Activated naive CD4-positive, alpha-beta T cell treated with anti-CD3 and anti-CD28 coated beads, Interleukin-2, amount 10 ng/mL, durations not matched to agents 7 days and 5 days (primary cell): ENCODE measurements around the gene CCDC192.

ENCODE experiments used
- CTCF ChIA-PET: fragments of 350-600 bp; sonication (Branson Sonifier 250); formaldehyde crosslinking; loops from one replicate; lab custom pipeline; 2021; ENCODE audit warnings: antibody characterized with exemption; lab: Charles Lee
- DNase-seq: peaks from one replicate; pipeline ENCODE4 v3.0.0-alpha.2; 2020
- H3K27ac Mint-ChIP-seq: one replicate; pipeline ENCODE4 v1.8.0; 2021; ENCODE audit warnings: mild to moderate bottlenecking, moderate library complexity, mixed read lengths
- H3K27me3 Mint-ChIP-seq: one replicate; pipeline ENCODE4 v1.8.0; 2021; ENCODE audit warnings: mild to moderate bottlenecking, mixed read lengths
- H3K36me3 Mint-ChIP-seq: one replicate; pipeline ENCODE4 v1.8.0; 2021; ENCODE audit warnings: mixed read lengths
- H3K4me1 Mint-ChIP-seq: one replicate; pipeline ENCODE4 v1.8.0; 2021; ENCODE audit warnings: mixed read lengths
- H3K4me3 Mint-ChIP-seq: one replicate; pipeline ENCODE4 v1.8.0; 2021; ENCODE audit warnings: mild to moderate bottlenecking, moderate library complexity, mixed read lengths
- H3K9me3 Mint-ChIP-seq: one replicate; pipeline ENCODE4 v1.8.0; 2021; ENCODE audit warnings: mixed read lengths

The CCDC192 gene

DNA sequence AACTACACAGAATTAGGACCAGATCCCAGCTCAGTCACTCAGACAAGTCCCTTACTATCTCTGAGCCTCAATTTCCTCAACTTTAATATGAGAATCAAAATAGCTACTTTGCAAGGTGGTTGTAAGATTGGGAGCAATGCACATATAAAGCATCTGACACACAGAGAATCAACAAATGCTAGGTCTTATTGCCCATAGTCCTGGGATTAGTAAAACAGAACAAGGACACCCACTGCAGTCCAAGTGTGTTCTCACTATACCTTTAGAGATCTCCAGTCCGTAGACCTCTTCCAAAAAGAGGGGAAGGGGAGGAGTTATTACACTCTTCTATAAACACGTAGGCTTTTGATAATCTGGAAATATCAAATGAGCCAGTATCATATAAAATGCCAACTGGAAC lies 190.0 kb downstream of the CCDC192 start:
- H3K27ac Mint-ChIP-seq, result no peak overlapping the region
- CTCF ChIA-PET, result interaction anchor here (1.0 kb wide), 1 partner anchor 256 kb away, joined by 3 read pairs; no protein-coding TSS in a partner anchor
- H3K36me3 Mint-ChIP-seq, result no peaks in the 10 kb centered on the region
- no peak overlapping the region for H3K4me3 Mint-ChIP-seq
- no peaks in the 10 kb centered on the region for H3K9me3 Mint-ChIP-seq
- no peak for DNase-seq
- H3K27me3 Mint-ChIP-seq, result no peaks in the 10 kb centered on the region
- no peaks in the 10 kb centered on the region for H3K4me1 Mint-ChIP-seq

- DNase-seq, result no peak
- H3K4me3 Mint-ChIP-seq, result no peak overlapping the region
- H3K27me3 Mint-ChIP-seq, result no peaks in the 10 kb centered on the region
- H3K9me3 Mint-ChIP-seq, result no peaks in the 10 kb centered on the region
- H3K4me1 Mint-ChIP-seq, result no peaks in the 10 kb centered on the region
- H3K27ac Mint-ChIP-seq, result no peak overlapping the region
- H3K36me3 Mint-ChIP-seq, result no peaks in the 10 kb centered on the region
- CTCF ChIA-PET, result interaction anchor here (1.0 kb wide), 1 partner anchor 255 kb away, joined by 3 read pairs; no protein-coding TSS in a partner anchor
Measured at GRCh38 chr5:127894461-127894860, 191.3 kb downstream of the CCDC192 start.

DNA sequence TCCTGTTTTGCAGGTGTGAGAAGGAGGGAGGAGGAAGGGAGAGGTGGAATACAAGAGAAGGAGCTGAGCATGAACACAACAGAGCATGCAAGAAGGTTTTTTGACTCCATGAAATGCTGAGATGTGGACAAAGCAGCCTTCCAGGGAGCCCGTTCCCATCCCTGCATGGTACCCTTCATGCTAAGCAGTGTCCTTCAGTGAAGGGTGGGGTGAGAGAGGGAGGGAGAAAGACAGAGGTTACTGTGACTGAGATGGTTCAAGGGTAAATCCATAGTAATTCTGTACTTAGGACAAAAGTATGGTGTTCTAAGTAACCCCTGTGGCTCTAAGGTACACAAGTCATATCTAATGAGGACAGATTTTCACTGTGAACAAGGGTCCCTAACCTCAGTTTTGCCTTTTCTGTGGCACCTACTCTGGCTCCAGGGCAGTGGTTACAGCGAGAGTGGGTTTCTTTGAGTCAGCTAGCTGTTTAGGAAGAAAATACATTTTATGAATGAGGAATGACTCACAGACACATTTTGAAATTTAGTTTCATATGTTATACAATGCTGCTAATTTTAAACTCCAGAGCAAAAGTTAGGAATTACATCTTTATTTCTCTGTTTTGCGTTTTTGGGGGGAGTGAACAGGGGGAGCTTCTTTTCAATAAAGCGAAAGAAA lies 195.5 kb downstream of the CCDC192 start:
- DNase-seq, result no peak
- no peak overlapping the region for H3K27ac Mint-ChIP-seq
- no peaks in the 10 kb centered on the region for H3K36me3 Mint-ChIP-seq
- H3K27me3 Mint-ChIP-seq, result no peaks in the 10 kb centered on the region
- H3K9me3 Mint-ChIP-seq, result no peaks in the 10 kb centered on the region
- H3K4me3 Mint-ChIP-seq, result no peak overlapping the region
- CTCF ChIA-PET, result interaction anchor here (0.9 kb wide), 1 partner anchor 142 kb away, joined by 3 read pairs; no protein-coding TSS in a partner anchor
- H3K4me1 Mint-ChIP-seq, result no peaks in the 10 kb centered on the region

GRCh38 chr5:127899214-127899610 lies 196.0 kb downstream of the CCDC192 start:
- Mint-ChIP-seq H3K9me3 (no peaks in the 10 kb centered on the region), H3K27me3 (no peaks in the 10 kb centered on the region), H3K4me3 (no peak overlapping the region), H3K36me3 (no peaks in the 10 kb centered on the region), H3K4me1 (no peaks in the 10 kb centered on the region), H3K27ac (no peak overlapping the region)
- CTCF ChIA-PET, result interaction anchor here (0.9 kb wide), 1 partner anchor 142 kb away, joined by 3 read pairs; no protein-coding TSS in a partner anchor
- DNase-seq, result no peak

- CTCF ChIA-PET, result no interaction called here
- Mint-ChIP-seq H3K4me3 (no peak overlapping the region), H3K9me3 (no peaks in the 10 kb centered on the region), H3K27ac (no peak overlapping the region), H3K27me3 (no peaks in the 10 kb centered on the region), H3K4me1 (no peaks in the 10 kb centered on the region), H3K36me3 (no peaks in the 10 kb centered on the region)
- DNase-seq, result no peak
Measured at GRCh38 chr5:127906562-127907204, 203.5 kb downstream of the CCDC192 start.

- CTCF ChIA-PET, result no interaction called here
- Mint-ChIP-seq H3K27ac (no peak overlapping the region), H3K9me3 (no peaks in the 10 kb centered on the region), H3K4me1 (no peaks in the 10 kb centered on the region), H3K27me3 (no peaks in the 10 kb centered on the region), H3K4me3 (no peak overlapping the region), H3K36me3 (no peaks in the 10 kb centered on the region)
- no peak for DNase-seq
Measured at GRCh38 chr5:127907907-127908306, 204.7 kb downstream of the CCDC192 start.

- H3K4me3 Mint-ChIP-seq, result no peak overlapping the region
- no peaks in the 10 kb centered on the region for H3K27me3 Mint-ChIP-seq
- DNase-seq, result no peak
- H3K4me1 Mint-ChIP-seq, result no peaks in the 10 kb centered on the region
- H3K9me3 Mint-ChIP-seq, result no peaks in the 10 kb centered on the region
- no peak overlapping the region for H3K27ac Mint-ChIP-seq
- CTCF ChIA-PET, result interaction anchor here (0.8 to 1.7 kb wide), 4 partner anchors 9 to 292 kb away, joined by 3 to 5 read pairs (median 4); no protein-coding TSS in a partner anchor
- no peaks in the 10 kb centered on the region for H3K36me3 Mint-ChIP-seq
Measured at GRCh38 chr5:127909066-127909465, 205.9 kb downstream of the CCDC192 start.

GRCh38 chr5:127909821-127910220 lies 206.6 kb downstream of the CCDC192 start:
- Mint-ChIP-seq H3K9me3 (no peaks in the 10 kb centered on the region), H3K27ac (no peak overlapping the region), H3K4me1 (no peaks in the 10 kb centered on the region), H3K36me3 (no peaks in the 10 kb centered on the region), H3K27me3 (no peaks in the 10 kb centered on the region), H3K4me3 (no peak overlapping the region)
- CTCF ChIA-PET, result interaction anchor here (0.6 to 1.7 kb wide), 2 partner anchors 131 to 292 kb away, joined by 5 read pairs; no protein-coding TSS in a partner anchor
- DNase-seq, result no peak

DNA sequence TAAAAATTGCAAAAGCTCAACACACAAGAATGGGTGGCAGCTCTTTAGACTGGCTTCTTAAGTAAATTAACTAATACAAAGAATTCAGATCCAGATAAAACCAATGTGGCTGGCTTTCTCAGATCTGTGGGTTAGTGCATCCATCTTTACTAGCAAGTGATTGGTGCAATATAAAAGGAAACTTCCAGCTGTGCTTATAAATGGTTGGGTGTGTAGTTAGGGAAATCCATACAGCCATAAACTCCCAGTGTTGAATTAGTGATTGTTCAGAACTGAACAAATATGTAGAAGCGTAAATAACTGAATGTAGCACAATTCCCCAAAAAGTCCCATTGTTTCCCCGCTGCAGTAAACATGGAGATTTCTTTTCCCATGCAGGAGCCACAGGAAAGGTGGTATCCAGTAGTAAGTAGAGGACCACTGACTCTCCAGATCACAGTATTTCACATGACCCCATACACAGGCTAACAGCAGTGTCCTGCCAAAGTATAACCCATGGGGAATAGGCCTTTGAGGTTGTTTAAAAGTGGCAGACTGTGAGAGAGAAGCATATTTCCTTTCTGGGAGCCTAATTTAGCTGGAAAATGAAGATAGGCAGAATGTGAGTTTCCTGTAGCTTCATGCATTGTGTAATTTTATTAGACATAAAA lies 207.2 kb downstream of the CCDC192 start:
- no peak overlapping the region for H3K4me3 Mint-ChIP-seq
- CTCF ChIA-PET, result interaction anchor here (1.7 kb wide), 1 partner anchor 291 kb away, joined by 5 read pairs; no protein-coding TSS in a partner anchor
- no peaks in the 10 kb centered on the region for H3K9me3 Mint-ChIP-seq
- H3K27ac Mint-ChIP-seq, result no peak overlapping the region
- no peak for DNase-seq
- no peaks in the 10 kb centered on the region for H3K36me3 Mint-ChIP-seq
- no peaks in the 10 kb centered on the region for H3K4me1 Mint-ChIP-seq
- no peaks in the 10 kb centered on the region for H3K27me3 Mint-ChIP-seq

DNA sequence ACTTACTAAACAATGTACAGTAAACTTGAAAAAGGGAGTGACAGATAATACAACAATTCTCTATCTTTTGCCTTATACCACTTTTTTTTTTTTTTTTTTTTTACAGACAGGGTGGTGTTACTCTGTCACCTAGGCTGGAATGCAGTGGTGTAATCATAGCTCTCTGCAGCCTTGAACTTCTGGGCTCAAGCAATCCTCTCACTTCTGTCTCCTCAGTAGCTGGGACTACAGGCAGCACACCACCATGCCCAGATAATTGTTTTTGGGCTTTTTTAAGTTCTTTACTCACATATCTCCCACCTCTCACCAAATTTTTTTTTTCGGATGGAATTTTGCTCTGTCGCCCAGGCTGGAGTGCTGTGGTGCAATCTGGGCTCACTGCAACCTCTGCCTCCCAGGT lies 208.4 kb downstream of the CCDC192 start:
- Mint-ChIP-seq H3K36me3 (no peaks in the 10 kb centered on the region), H3K4me3 (no peak overlapping the region), H3K4me1 (peaks cover 2% of the 10 kb centered on the region), H3K27me3 (no peaks in the 10 kb centered on the region), H3K27ac (no peak overlapping the region), H3K9me3 (no peaks in the 10 kb centered on the region)
- CTCF ChIA-PET, result no interaction called here
- no peak for DNase-seq

DNA sequence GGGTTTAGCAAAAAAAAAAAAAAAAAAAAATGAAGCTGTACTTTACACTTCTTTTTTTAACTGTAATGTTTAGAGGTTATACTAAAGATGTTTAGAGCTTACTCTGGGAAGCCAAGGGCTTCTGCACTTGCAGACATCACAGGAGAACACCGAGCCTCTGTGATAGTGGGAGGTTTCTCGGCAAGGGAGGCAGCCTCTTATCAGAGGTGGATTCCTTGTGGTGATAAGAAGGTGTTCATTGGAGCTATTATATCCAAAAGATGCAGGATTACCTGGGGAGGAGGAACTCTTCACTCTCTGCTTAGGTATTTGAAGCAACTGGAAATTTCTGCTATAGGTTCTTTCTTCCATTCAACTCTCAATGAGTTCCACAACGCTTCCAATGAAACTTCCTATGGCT lies 209.2 kb downstream of the CCDC192 start:
- CTCF ChIA-PET, result no interaction called here
- H3K27me3 Mint-ChIP-seq, result no peaks in the 10 kb centered on the region
- H3K9me3 Mint-ChIP-seq, result no peaks in the 10 kb centered on the region
- H3K36me3 Mint-ChIP-seq, result no peaks in the 10 kb centered on the region
- H3K4me3 Mint-ChIP-seq, result no peak overlapping the region
- H3K4me1 Mint-ChIP-seq, result peaks cover 9% of the 10 kb centered on the region
- no peak for DNase-seq
- H3K27ac Mint-ChIP-seq, result no peak overlapping the region

GRCh38 chr5:127916885-127917573 lies 213.8 kb downstream of the CCDC192 start:
- Mint-ChIP-seq H3K27me3 (peaks cover 5% of the 10 kb centered on the region), H3K27ac (peak overlapping the region; percentile 52), H3K4me1 (peaks cover 11% of the 10 kb centered on the region), H3K36me3 (no peaks in the 10 kb centered on the region), H3K4me3 (peak overlapping the region; percentile 16), H3K9me3 (no peaks in the 10 kb centered on the region)
- DNase-seq, result no peak
- CTCF ChIA-PET, result interaction anchor here (1.1 kb wide), 1 partner anchor 8 kb away, joined by 3 read pairs; no protein-coding TSS in a partner anchor

GRCh38 chr5:127919006-127919796 lies 216.0 kb downstream of the CCDC192 start:
- peaks cover 11% of the 10 kb centered on the region for H3K4me1 Mint-ChIP-seq

More at GRCh38 chr5:127919006-127919796, 216.0 kb downstream of the CCDC192 start:
- no peak for DNase-seq
- H3K36me3 Mint-ChIP-seq, result no peaks in the 10 kb centered on the region
- CTCF ChIA-PET, result interaction anchor here (0.6 kb wide), 1 partner anchor 86 kb away, joined by 4 read pairs; no protein-coding TSS in a partner anchor
- H3K27ac Mint-ChIP-seq, result no peak overlapping the region
- H3K9me3 Mint-ChIP-seq, result no peaks in the 10 kb centered on the region
- no peak overlapping the region for H3K4me3 Mint-ChIP-seq
- peaks cover 5% of the 10 kb centered on the region for H3K27me3 Mint-ChIP-seq
